Bronchial epithelial cell (primary cell): ENCODE results near the gene TMEM131. TPM values are rescaled to one million over a fixed set of nuclear protein-coding genes. Genes with fewer than 3 reads are reported as not detected.
"Not testable (repeated sequence)": the region's sequence is repeated elsewhere in the genome, so short reads cannot be mapped to it uniquely, and the experiment has no call there.

Experiments
- DNase-seq: peaks from one replicate; pipeline ENCODE4 v3.0.0-alpha.2; 2010; ENCODE audit warnings: low read depth
- FAIRE-seq: peaks from 2 replicates; lab custom pipeline; 2011; peaks lifted over from hg19 to GRCh38; lab: Jason Lieb, UNC
- H3K27me3 ChIP-seq: 2 replicates; pipeline ENCODE4 v1.5.1; 2011; ENCODE audit warnings: low read length; ENCODE audit not compliant: control insufficient read depth, insufficient read depth
- H3K36me3 ChIP-seq: 2 replicates; pipeline ENCODE4 v1.5.1; 2011; ENCODE audit warnings: low read length; ENCODE audit not compliant: control insufficient read depth, insufficient read depth
- H3K4me3 ChIP-seq: 2 replicates; pipeline ENCODE4 v1.5.1; 2011; ENCODE audit warnings: mild to moderate bottlenecking, low read depth, low read length, control low read depth
- total RNA-seq: library from RNA; depleted of rRNA; stranded (reverse); fragments of >200 nt; gene quantifications from 2 replicates; pipeline ENCODE4 v1.2.1, GENCODE V29; 2014
- TF ChIP-seq, protein P1 (sequence below): IDR thresholded peaks from 2 replicates; pipeline ENCODE4 v1.5.1; 2011; ENCODE audit warnings: mild to moderate bottlenecking, moderate library complexity, low read length, control low read depth, inconsistent platforms; ENCODE audit not compliant: insufficient read depth, severe bottlenecking

Gene TMEM131
- total RNA-seq, 1 donor from 2014 or later, result 14.0 TPM

DNA sequence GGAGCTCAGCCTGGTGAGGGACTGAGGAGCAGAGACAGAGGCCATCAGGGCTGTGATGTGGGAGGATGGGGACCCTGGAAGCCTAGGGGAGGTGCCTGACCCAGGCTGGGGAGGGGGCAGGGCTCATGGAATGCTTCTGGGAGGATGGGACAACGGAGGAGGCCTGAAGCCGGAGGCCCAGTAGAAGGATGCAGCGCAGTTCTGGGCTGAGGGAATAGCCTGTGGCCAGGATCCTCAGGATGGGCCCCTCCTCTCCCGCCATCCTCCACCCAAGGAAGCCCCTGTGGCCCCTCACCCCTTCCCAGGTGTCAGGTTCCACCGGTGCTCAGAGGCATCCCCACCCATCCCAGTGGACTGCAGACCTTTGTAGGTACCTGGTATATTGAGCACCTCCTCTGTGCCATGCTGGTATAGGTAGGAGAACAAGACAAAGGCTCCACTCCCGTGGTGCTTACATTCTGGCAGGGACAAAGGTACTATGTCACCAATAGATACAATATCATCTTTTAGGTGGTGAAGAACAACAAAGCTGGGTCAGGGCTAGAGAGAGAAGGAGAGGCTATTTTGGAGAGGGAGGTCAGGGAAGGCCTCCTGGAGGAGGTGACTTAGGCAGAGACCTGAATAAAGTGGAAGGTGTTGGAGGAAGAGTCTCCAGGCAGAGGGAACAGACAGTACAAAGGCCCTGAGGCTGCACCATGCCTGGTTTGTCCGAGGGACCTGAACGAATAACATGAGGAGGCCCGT is 279.6 kb downstream of the TMEM131 start:
- no peaks in the 10 kb centered on the region for H3K36me3 ChIP-seq
- FAIRE-seq, result no peak
- H3K27me3 ChIP-seq, result no peaks in the 10 kb centered on the region
- H3K4me3 ChIP-seq, result no peak overlapping the region
- no peak for DNase-seq
- TF ChIP-seq, protein P1, sequence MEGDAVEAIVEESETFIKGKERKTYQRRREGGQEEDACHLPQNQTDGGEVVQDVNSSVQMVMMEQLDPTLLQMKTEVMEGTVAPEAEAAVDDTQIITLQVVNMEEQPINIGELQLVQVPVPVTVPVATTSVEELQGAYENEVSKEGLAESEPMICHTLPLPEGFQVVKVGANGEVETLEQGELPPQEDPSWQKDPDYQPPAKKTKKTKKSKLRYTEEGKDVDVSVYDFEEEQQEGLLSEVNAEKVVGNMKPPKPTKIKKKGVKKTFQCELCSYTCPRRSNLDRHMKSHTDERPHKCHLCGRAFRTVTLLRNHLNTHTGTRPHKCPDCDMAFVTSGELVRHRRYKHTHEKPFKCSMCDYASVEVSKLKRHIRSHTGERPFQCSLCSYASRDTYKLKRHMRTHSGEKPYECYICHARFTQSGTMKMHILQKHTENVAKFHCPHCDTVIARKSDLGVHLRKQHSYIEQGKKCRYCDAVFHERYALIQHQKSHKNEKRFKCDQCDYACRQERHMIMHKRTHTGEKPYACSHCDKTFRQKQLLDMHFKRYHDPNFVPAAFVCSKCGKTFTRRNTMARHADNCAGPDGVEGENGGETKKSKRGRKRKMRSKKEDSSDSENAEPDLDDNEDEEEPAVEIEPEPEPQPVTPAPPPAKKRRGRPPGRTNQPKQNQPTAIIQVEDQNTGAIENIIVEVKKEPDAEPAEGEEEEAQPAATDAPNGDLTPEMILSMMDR, result no peak

DNA sequence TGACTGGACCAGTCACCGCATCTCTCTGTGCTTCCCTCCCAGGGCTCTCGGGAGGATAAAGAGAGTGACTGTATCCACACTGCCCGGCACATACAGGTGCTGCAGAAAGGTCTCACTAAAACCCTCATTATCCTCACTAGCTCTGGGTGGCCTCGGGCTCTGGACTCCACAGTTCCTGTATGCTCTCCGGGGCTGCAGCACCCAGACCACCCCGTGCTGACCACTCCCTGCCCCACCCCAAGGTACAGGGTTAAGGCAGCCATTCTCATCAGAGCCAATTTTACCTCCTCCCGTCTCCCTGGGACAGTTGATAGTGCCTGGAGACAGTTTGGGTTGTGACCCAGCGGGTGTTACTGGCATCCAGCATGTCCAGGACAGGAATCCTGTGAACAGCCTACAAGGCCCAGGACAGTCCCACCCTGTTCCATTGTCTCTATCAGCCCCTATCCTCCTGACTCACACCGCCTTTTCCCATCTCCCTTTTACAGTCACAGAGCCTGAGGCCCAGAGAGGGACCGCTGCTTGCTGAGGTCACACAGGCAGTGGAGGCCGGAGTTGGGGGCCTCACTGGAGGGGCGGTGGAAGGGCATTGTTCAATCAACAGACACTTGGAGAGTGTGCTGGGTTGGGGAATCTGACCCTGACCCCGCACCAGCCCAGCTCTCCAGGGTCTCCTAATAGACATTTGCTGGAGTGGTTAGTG is 280.6 kb downstream of the TMEM131 start:
- H3K36me3 ChIP-seq, result no peaks in the 10 kb centered on the region
- FAIRE-seq (no peak), DNase-seq (no peak)
- H3K27me3 ChIP-seq, result no peaks in the 10 kb centered on the region
- TF ChIP-seq, protein P1, result no peak
- no peak overlapping the region for H3K4me3 ChIP-seq

DNA sequence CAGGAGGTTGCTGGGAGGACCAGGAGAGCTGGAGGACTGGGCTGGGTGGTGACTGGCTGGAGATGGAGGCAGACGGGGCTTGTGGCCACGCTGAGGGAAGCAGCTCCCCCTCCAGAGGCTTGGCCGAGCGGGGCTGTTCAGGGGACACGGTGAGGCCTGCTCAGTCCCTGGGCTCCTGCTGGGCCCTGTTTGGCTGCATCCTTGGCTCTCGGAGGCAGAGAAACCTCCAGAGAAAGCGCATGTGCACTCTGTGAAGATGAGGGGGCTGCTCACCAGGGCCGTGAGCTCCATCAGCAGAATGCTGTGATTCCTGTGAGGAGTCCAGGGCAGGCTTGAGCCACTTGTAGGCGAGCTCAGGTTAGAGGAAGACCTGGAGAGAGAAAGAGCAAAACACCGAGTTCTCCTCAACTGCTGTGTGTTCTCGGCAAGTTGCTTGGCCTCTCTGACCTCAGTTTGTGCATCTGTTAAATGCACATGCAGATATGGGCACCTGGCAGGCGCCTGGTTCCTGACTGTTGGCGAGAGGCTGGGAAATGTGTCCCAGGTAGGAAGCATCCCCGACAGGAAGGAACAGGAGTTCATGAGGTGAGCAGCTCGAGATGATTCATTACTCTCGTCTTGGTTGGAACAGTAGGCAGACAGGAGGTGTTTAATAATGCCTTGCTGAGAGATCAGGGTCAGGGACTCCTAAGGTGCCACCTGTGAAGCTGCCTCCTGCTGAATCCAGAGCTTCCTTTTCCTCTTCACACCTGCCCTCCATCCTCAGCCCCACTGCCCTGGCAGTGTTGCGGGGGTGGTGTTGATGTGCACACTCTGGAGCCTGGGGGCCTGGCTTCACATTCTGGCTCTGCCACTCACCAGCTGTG is 281.4 kb downstream of the TMEM131 start:
- DNase-seq (peak; percentile 45), FAIRE-seq (no peak)
- Histone ChIP-seq H3K27me3 (no peaks in the 10 kb centered on the region), H3K4me3 (no peak overlapping the region), H3K36me3 (no peaks in the 10 kb centered on the region)
- TF ChIP-seq, protein P1, result no peak

DNA sequence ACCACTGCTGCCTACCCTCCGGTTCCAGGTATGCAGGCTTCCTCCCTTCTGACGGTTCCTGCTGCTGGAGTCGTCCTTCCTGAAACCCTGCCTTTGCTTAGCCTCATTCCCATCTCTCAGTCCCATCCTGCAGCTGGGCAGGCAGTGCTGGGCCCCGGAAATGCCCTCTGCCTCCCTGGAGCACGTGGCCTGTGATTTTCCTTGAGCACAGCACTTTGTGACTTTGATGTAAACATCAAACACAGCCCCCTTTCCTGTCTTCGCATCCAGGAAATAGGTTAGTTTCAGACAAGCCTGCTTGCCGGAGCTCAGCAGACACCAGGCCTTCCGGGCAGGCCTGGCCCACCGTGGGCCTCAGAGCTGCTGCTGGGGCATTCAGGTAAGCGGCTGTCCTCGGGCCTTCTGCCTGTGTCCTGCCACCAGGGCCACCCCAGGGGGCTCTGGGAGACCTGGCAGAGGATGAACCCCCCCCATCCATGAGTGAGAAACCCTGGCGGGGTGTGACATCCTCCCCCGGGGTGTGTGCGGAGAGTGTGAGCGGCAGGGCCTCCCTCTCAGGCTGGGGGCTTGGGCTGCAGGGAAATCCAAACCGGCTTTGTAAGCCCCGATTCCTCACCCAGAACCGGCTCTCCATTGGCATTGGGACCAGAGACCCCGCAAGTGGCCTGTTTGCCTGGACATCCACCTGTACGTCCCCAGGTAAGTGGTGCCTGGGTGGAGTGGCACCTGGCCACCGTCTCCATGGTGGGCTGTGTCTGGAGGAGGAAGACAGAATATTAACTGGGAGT is 282.3 kb downstream of the TMEM131 start, which contains the start of gene ZAP70:
TSS of gene ZAP70 (plus strand) at position 281 of the 788 bp plus-strand sequence. CDS start 10,461 bp downstream, outside the sequence.
- DNase-seq (no peak), FAIRE-seq (no peak)
- Histone ChIP-seq H3K36me3 (no peaks in the 10 kb centered on the region), H3K27me3 (no peaks in the 10 kb centered on the region), H3K4me3 (no peak within 1 kb of the TSS)
- TF ChIP-seq, protein P1, result no peak

DNA sequence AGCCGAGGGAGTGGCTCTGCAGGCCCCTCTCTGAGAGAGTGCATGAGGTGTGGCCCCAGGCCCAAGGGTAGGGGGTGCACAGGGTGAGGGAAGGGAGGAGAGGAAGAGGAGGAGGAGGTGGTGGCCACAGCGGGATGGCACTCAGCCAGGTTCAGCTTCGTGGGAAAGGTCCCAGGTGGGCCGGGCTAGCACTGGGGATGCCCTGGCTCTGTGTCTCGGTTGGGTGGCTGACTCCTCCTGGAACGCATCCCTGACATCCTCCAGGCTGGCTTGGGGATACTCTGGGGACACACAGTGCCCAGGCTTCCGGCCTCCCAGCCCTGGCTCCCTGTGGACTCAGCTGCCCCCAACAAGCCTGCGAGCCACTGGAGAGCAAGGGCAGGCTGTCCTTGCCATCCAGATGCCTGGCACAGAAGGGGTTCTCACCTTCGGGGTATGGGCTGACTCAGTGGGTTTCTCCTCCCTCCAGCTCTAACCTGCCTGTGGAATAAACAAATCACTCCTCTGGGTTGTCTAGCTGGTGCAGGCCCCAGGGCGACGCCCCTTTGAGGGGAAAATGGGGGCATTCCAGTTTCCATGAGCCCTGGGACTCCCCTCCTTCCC is 283.0 kb downstream of the TMEM131 start:
- no peaks in the 10 kb centered on the region for H3K27me3 ChIP-seq
- TF ChIP-seq, protein P1, result no peak
- no peak for DNase-seq
- peak; percentile 43 for FAIRE-seq
- H3K36me3 ChIP-seq, result no peaks in the 10 kb centered on the region
- no peak overlapping the region for H3K4me3 ChIP-seq

DNA sequence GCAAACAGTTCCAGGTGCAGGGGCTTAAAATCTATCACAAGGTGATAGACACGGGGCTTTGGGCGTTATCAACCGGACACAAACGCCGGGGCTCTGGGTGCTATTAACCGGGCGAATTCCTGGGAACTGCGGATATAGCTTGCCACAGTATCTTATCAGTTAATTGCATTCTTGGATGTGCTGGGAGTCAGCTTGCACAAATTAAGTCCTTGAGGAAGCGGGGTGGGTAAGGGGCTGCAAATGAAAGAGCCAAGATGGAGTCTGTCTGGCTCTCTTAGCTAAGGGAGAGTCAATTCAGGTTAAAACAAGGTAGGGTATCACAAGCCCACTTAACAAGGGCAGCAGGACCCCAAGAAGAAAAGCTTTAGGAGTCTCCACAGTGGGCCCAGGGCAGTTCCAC is 283.6 kb downstream of the TMEM131 start:
- not testable (repeated sequence) for FAIRE-seq, DNase-seq, H3K27me3 ChIP-seq

More for the DNA sequence above, 283.6 kb downstream of the TMEM131 start:
- not testable (repeated sequence) for H3K4me3 ChIP-seq, H3K36me3 ChIP-seq
